Vagina (tissue), 2 donors: ENCODE results near the gene TRIM67. TPM values are rescaled to one million over a fixed set of nuclear protein-coding genes. Genes with fewer than 3 reads are reported as not detected.

ENCODE experiments used
- DNase-seq, 2 donors: peaks; one replicate each; pipeline ENCODE4 v3.0.0-alpha.2; 2017; ENCODE audit errors: extremely low spot score in 2 of 2
- H3K27ac ChIP-seq: fragments of 200-600 bp; sonication (generic); one replicate; pipeline ENCODE4 v1.5.1; 2019
- H3K27me3 ChIP-seq: fragments of 200-600 bp; sonication (generic); one replicate; pipeline ENCODE4 v1.5.1; 2019
- H3K36me3 ChIP-seq, 2 donors: fragments of 200-600 bp; sonication (generic); one replicate each; pipeline ENCODE4 v1.5.1; 2017 to 2019
- H3K4me1 ChIP-seq: fragments of 200-600 bp; sonication (generic); one replicate; pipeline ENCODE4 v1.5.1; 2019
- H3K4me3 ChIP-seq, 2 donors: fragments of 200-600 bp; sonication (generic); 1 replicate in 1 of 2; 2 replicates in 1 of 2; pipeline ENCODE4 v1.5.1; 2016 to 2019
- H3K9me3 ChIP-seq: fragments of 200-600 bp; sonication (generic); one replicate; pipeline ENCODE4 v1.5.1; 2019
- POLR2A ChIP-seq, 2 donors: fragments of 450-650 bp; IDR thresholded peaks; one replicate each; pipeline ENCODE4 v1.6.1; 2017; ENCODE audit warnings: antibody characterized with exemption in 2 of 2, mild to moderate bottlenecking in 2 of 2, moderate library complexity in 2 of 2
- POLR2AphosphoS5 ChIP-seq, 2 donors: sonication (generic); formaldehyde crosslinking; IDR thresholded peaks; one replicate each; pipeline ENCODE4 v1.9.0; 2017; ENCODE audit warnings: antibody characterized with exemption in 2 of 2, mild to moderate bottlenecking in 2 of 2, low read depth in 1 of 2; ENCODE audit not compliant: insufficient read depth in 1 of 2
- intact Hi-C: fragments of 100-400 bp; cut with DNase I; formaldehyde crosslinking; loops from one replicate; pipeline ENCODE4 v1.15.1; 2023
- total RNA-seq: library from RNA; depleted of rRNA; stranded (reverse); fragments of >200 nt; gene quantifications from one replicate; pipeline ENCODE4 v1.2.3, GENCODE V29; 2016
- TF ChIP-seq, protein P1 (sequence below), 3 experiments: fragments of 450-650 bp in 2 of 3; fragments of 200-600 bp in 1 of 3; sonication (generic) in 1 of 3; IDR thresholded peaks; one replicate each; pipeline ENCODE4 v1.5.1; 2017 to 2019; ENCODE audit warnings: antibody characterized with exemption in 3 of 3, mild to moderate bottlenecking in 2 of 3, moderate library complexity in 2 of 3

TRIM67 gene
- total RNA-seq, 1 donor from 2014 or later = not detected

DNA sequence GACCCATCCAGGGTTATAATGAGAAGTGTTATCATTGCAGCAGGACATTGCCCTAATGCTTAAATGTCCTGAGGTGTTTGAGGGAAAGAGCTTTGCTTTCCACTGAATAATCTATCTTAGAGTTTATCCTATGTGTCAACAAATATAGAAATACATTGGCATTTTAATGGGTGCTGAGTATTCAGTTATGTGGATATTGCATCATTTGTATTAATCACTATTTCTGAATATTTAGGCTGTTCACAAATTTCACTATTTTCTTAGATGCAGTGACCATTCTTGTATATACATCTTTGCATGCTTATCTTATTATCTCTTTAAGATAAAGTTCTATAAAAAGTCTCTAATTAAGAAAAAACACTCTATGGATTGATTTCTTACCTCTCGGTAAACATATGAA, 18.2 kb downstream of the TRIM67 start:
- Histone ChIP-seq H3K27ac (no peak overlapping the region), H3K4me1 (no peaks in the 10 kb centered on the region), H3K27me3 (no peaks in the 10 kb centered on the region), H3K4me3 (no peak overlapping the region), H3K9me3 (no peaks in the 10 kb centered on the region), H3K36me3 (no peaks in the 10 kb centered on the region)
- no peak for DNase-seq
- TF ChIP-seq, protein P1, sequence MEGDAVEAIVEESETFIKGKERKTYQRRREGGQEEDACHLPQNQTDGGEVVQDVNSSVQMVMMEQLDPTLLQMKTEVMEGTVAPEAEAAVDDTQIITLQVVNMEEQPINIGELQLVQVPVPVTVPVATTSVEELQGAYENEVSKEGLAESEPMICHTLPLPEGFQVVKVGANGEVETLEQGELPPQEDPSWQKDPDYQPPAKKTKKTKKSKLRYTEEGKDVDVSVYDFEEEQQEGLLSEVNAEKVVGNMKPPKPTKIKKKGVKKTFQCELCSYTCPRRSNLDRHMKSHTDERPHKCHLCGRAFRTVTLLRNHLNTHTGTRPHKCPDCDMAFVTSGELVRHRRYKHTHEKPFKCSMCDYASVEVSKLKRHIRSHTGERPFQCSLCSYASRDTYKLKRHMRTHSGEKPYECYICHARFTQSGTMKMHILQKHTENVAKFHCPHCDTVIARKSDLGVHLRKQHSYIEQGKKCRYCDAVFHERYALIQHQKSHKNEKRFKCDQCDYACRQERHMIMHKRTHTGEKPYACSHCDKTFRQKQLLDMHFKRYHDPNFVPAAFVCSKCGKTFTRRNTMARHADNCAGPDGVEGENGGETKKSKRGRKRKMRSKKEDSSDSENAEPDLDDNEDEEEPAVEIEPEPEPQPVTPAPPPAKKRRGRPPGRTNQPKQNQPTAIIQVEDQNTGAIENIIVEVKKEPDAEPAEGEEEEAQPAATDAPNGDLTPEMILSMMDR (IDR thresholded peaks at IDR 0.05) = no peak
- TF ChIP-seq POLR2A (IDR thresholded peaks at IDR 0.05) = no peak
- TF ChIP-seq POLR2AphosphoS5 (IDR thresholded peaks at IDR 0.05; ENCODE audit: insufficient read depth in 1 of 2, low read depth in 1 of 2) = no peak
- intact Hi-C loops = no loop called here

- Histone ChIP-seq H3K36me3 (no peaks in the 10 kb centered on the region), H3K4me1 (no peaks in the 10 kb centered on the region), H3K27me3 (no peaks in the 10 kb centered on the region), H3K9me3 (no peaks in the 10 kb centered on the region), H3K27ac (no peak overlapping the region), H3K4me3 (no peak overlapping the region)
- intact Hi-C loops = no loop called here
- DNase-seq = no peak
- TF ChIP-seq POLR2A (IDR thresholded peaks at IDR 0.05) = no peak
- TF ChIP-seq, protein P1 (IDR thresholded peaks at IDR 0.05) = no peak
- TF ChIP-seq POLR2AphosphoS5 (IDR thresholded peaks at IDR 0.05; ENCODE audit: insufficient read depth in 1 of 2, low read depth in 1 of 2) = no peak
Measured at GRCh38 chr1:231181271-231181670, 19.4 kb downstream of the TRIM67 start.

- Histone ChIP-seq H3K4me1 (no peaks in the 10 kb centered on the region), H3K36me3 (no peaks in the 10 kb centered on the region), H3K27ac (no peak overlapping the region), H3K4me3 (no peak overlapping the region), H3K27me3 (no peaks in the 10 kb centered on the region), H3K9me3 (no peaks in the 10 kb centered on the region)
- DNase-seq = no peak
- TF ChIP-seq POLR2AphosphoS5 (IDR thresholded peaks at IDR 0.05; ENCODE audit: insufficient read depth in 1 of 2, low read depth in 1 of 2) (no peak), POLR2A (IDR thresholded peaks at IDR 0.05) (no peak)
- TF ChIP-seq, protein P1 (IDR thresholded peaks at IDR 0.05) = no peak
- intact Hi-C loops = no loop called here
Measured at GRCh38 chr1:231182317-231182716, 20.5 kb downstream of the TRIM67 start.

- Histone ChIP-seq H3K36me3 (no peaks in the 10 kb centered on the region), H3K9me3 (no peaks in the 10 kb centered on the region), H3K27ac (no peak overlapping the region), H3K4me1 (no peaks in the 10 kb centered on the region), H3K4me3 (no peak overlapping the region), H3K27me3 (no peaks in the 10 kb centered on the region)
- TF ChIP-seq, protein P1 (IDR thresholded peaks at IDR 0.05) = no peak
- no peak for TF ChIP-seq POLR2AphosphoS5 (IDR thresholded peaks at IDR 0.05; ENCODE audit: insufficient read depth in 1 of 2, low read depth in 1 of 2)
- TF ChIP-seq POLR2A (IDR thresholded peaks at IDR 0.05) = no peak
- DNase-seq = no peak
- intact Hi-C loops = no loop called here
Measured at GRCh38 chr1:231183639-231184590, 22.1 kb downstream of the TRIM67 start.

DNA sequence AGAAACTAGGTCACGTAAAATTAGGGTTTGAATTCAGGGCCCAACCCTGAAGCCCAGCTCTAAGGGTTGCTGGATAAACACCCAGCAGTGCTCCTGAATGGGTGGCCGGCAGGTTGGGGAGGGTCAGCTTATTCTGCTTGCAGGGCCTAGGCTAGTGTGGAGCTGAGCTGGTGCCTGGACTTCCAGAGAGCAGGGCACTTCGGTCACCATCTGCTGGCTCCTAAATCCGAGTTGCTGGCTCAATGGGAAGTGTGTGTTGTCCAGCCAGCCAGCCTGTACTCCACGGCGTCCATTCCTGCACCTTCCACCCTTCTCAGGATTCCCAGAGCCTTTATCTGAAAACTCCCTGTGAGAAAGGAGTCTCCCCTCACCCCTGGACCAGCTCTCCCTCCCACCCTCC, 23.0 kb downstream of the TRIM67 start:
- TF ChIP-seq POLR2AphosphoS5 (IDR thresholded peaks at IDR 0.05; ENCODE audit: insufficient read depth in 1 of 2, low read depth in 1 of 2) (no peak), POLR2A (IDR thresholded peaks at IDR 0.05) (no peak)
- TF ChIP-seq, protein P1 (IDR thresholded peaks at IDR 0.05) = no peak
- no peak for DNase-seq
- no peak overlapping the region for H3K4me3 ChIP-seq
- no peaks in the 10 kb centered on the region for H3K27me3 ChIP-seq
- H3K4me1 ChIP-seq = no peaks in the 10 kb centered on the region
- H3K36me3 ChIP-seq = no peaks in the 10 kb centered on the region
- H3K27ac ChIP-seq = no peak overlapping the region
- H3K9me3 ChIP-seq = no peaks in the 10 kb centered on the region
- intact Hi-C loops = no loop called here
